Liver (tissue), 9 donors: ENCODE results near the gene PPP1R2. TPM values are rescaled to one million over a fixed set of nuclear protein-coding genes. Genes with fewer than 3 reads are reported as not detected.

Source experiments
- DNase-seq: peaks from one replicate; pipeline ENCODE4 v3.0.0-alpha.2; 2017; ENCODE audit warnings: low spot score
- H3K27ac ChIP-seq, 2 donors: one replicate each; pipeline ENCODE4 v1.7.0; 2013; ENCODE audit warnings: inconsistent platforms in 2 of 2, low read length in 2 of 2, control low read depth in 1 of 2, low read depth in 1 of 2, mild to moderate bottlenecking in 1 of 2
- H3K27me3 ChIP-seq, 4 donors: one replicate each; pipeline versions ENCODE4 v1.6.1 to v1.7.0; 2013; ENCODE audit warnings: low read length in 3 of 4, inconsistent platforms in 1 of 4, mild to moderate bottlenecking in 1 of 4, moderate library complexity in 1 of 4; ENCODE audit not compliant: control insufficient read depth in 4 of 4, insufficient read depth in 4 of 4
- H3K36me3 ChIP-seq, 4 donors: one replicate each; pipeline versions ENCODE4 v1.6.1 to v1.7.0; 2013; ENCODE audit warnings: low read length in 3 of 4, mild to moderate bottlenecking in 3 of 4, low read depth in 1 of 4, moderate library complexity in 1 of 4; ENCODE audit not compliant: control insufficient read depth in 4 of 4, insufficient read depth in 3 of 4
- H3K4me1 ChIP-seq, 4 donors: one replicate each; pipeline versions ENCODE4 v1.6.1 to v1.7.0; 2013; ENCODE audit warnings: low read length in 3 of 4, mild to moderate bottlenecking in 3 of 4, moderate library complexity in 1 of 4; ENCODE audit not compliant: control insufficient read depth in 4 of 4, insufficient read depth in 4 of 4
- H3K4me3 ChIP-seq, 3 donors: one replicate each; pipeline versions ENCODE4 v1.6.1 to v1.7.0; 2013; ENCODE audit warnings: low read length in 3 of 3, control low read depth in 1 of 3, low read depth in 1 of 3, mild to moderate bottlenecking in 1 of 3
- H3K9ac ChIP-seq, 2 donors: one replicate each; pipeline ENCODE4 v1.7.0; 2013; ENCODE audit warnings: low read length in 2 of 2, mild to moderate bottlenecking in 2 of 2, moderate library complexity in 2 of 2, control low read depth in 1 of 2, low read depth in 1 of 2
- H3K9me3 ChIP-seq, 4 donors: one replicate each; pipeline versions ENCODE4 v1.6.1 to v1.7.0; 2013; ENCODE audit warnings: low read length in 3 of 4; ENCODE audit not compliant: control insufficient read depth in 4 of 4
- EGR1 ChIP-seq, 2 donors: IDR thresholded peaks; 2 replicates each; pipeline ENCODE4 v1.6.1; 2016 to 2018; ENCODE audit warnings: antibody characterized with exemption in 2 of 2, low read depth in 2 of 2
- FOXA1 ChIP-seq: IDR thresholded peaks from 2 replicates; pipeline ENCODE4 v1.6.1; 2016; ENCODE audit warnings: antibody characterized with exemption
- FOXA2 ChIP-seq: IDR thresholded peaks from 2 replicates; pipeline ENCODE4 v1.6.1; 2016; ENCODE audit warnings: antibody characterized with exemption
- GABPA ChIP-seq, 2 donors: IDR thresholded peaks in 1 of 2; conservative IDR thresholded peaks in 1 of 2; 2 replicates each; pipeline ENCODE4 v1.6.1; 2016; ENCODE audit warnings: antibody characterized with exemption in 2 of 2, mild to moderate bottlenecking in 1 of 2, moderate library complexity in 1 of 2
- HNF4A ChIP-seq, 2 donors: conservative IDR thresholded peaks; 2 replicates each; pipeline ENCODE4 v1.6.1; 2016; ENCODE audit warnings: antibody characterized with exemption in 2 of 2, mild to moderate bottlenecking in 2 of 2
- HNF4G ChIP-seq: IDR thresholded peaks from 2 replicates; pipeline ENCODE4 v1.6.1; 2016; ENCODE audit warnings: antibody characterized with exemption
- JUND ChIP-seq, 2 donors: IDR thresholded peaks; 2 replicates each; pipeline ENCODE4 v1.6.1; 2016; ENCODE audit warnings: antibody characterized with exemption in 2 of 2
- NR2F2 ChIP-seq: IDR thresholded peaks from 2 replicates; pipeline ENCODE4 v1.6.1; 2016; ENCODE audit warnings: antibody characterized with exemption
- RAD21 ChIP-seq, 2 donors: IDR thresholded peaks; 2 replicates each; pipeline ENCODE4 v1.6.1; 2016; ENCODE audit warnings: antibody characterized with exemption in 2 of 2, mild to moderate bottlenecking in 2 of 2
- REST ChIP-seq: IDR thresholded peaks from 2 replicates; pipeline ENCODE4 v1.6.1; 2016; ENCODE audit warnings: antibody characterized with exemption, mild to moderate bottlenecking
- RXRA ChIP-seq, 2 donors: IDR thresholded peaks; 2 replicates each; pipeline ENCODE4 v1.6.1; 2017 to 2018; ENCODE audit warnings: antibody characterized with exemption in 2 of 2, mild to moderate bottlenecking in 1 of 2
- SP1 ChIP-seq: IDR thresholded peaks from 2 replicates; pipeline ENCODE4 v1.6.1; 2018; ENCODE audit warnings: antibody characterized with exemption, mild to moderate bottlenecking
- TAF1 ChIP-seq: conservative IDR thresholded peaks from 2 replicates; pipeline ENCODE4 v1.6.1; 2016; ENCODE audit warnings: antibody characterized with exemption, mild to moderate bottlenecking
- YY1 ChIP-seq: IDR thresholded peaks from 2 replicates; pipeline ENCODE4 v1.6.1; 2016; ENCODE audit warnings: antibody characterized with exemption, mild to moderate bottlenecking
- ZBTB33 ChIP-seq: IDR thresholded peaks from 2 replicates; pipeline ENCODE4 v1.6.1; 2016; ENCODE audit warnings: antibody characterized with exemption
- WGBS: extraction: QIAGEN DNeasy Blood & Tissue Kit; methylation state at CpG from one replicate; pipeline ENCODE4 v1.1.7; 2013; 5-methylcytosine and 5-hydroxymethylcytosine counted together
- polyA plus RNA-seq, 2 donors: library from polyadenylated mRNA; stranded (reverse) in 1 of 2; unstranded in 1 of 2; fragments of 200-250 nt in 1 of 2; fragments of >200 nt in 1 of 2; fragmentation: Nextera tagmentation in 1 of 2; extraction: Ambion mirVana in 1 of 2; gene quantifications; one replicate each; pipeline versions ENCODE4 v1.2.1 to v1.2.3, GENCODE V29; 2013 to 2015
- total RNA-seq, 2 donors: library from RNA; depleted of rRNA; stranded (reverse); fragments of >200 nt; gene quantifications; one replicate each; pipeline ENCODE4 v1.2.3, GENCODE V29; 2014
- TF ChIP-seq, protein P1 (sequence below): IDR thresholded peaks from 2 replicates; pipeline ENCODE4 v1.6.1; 2016; ENCODE audit warnings: antibody characterized with exemption
- TF ChIP-seq, protein P2 (sequence below): fragments of 150-350 bp; IDR thresholded peaks from 2 replicates; pipeline ENCODE4 v1.5.1; 2017; ENCODE audit warnings: improper control_type of control experiment, low read depth, low read length; ENCODE audit not compliant: missing input control
- TF ChIP-seq, protein P3 (sequence below): IDR thresholded peaks from 2 replicates; pipeline ENCODE4 v1.6.1; 2016; ENCODE audit warnings: antibody characterized with exemption
- donor health status: healthy.
- donor health status: healthy.
- donor health status: healthy.
- donor health status: healthy.
- donor health status: healthy.

Gene PPP1R2
- total and polyA plus RNA-seq, 4 donors = 9.3 to 21.4 (median 16.0) TPM

DNA sequence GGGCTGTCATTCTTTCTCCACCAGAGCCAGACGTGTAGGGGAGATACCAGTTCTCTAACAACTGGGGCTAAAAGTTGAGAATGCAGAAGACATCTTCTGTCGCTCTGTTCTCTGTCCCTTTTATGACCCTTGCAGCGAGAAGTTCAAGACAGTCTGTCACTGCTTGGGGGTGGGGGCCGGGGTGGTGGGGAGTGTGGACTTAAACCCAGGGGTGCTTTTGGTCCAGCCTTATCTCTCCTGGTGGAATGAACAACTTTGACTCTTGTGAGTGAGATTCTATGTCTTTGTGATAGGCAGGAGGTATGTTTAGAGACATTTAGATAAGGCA lies 41.4 kb upstream of the PPP1R2 start:
- no peak for TF ChIP-seq REST
- TF ChIP-seq TAF1 = no peak
- TF ChIP-seq, protein P1, sequence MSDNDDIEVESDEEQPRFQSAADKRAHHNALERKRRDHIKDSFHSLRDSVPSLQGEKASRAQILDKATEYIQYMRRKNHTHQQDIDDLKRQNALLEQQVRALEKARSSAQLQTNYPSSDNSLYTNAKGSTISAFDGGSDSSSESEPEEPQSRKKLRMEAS = no peak
- no peak for TF ChIP-seq HNF4G
- TF ChIP-seq, protein P2, sequence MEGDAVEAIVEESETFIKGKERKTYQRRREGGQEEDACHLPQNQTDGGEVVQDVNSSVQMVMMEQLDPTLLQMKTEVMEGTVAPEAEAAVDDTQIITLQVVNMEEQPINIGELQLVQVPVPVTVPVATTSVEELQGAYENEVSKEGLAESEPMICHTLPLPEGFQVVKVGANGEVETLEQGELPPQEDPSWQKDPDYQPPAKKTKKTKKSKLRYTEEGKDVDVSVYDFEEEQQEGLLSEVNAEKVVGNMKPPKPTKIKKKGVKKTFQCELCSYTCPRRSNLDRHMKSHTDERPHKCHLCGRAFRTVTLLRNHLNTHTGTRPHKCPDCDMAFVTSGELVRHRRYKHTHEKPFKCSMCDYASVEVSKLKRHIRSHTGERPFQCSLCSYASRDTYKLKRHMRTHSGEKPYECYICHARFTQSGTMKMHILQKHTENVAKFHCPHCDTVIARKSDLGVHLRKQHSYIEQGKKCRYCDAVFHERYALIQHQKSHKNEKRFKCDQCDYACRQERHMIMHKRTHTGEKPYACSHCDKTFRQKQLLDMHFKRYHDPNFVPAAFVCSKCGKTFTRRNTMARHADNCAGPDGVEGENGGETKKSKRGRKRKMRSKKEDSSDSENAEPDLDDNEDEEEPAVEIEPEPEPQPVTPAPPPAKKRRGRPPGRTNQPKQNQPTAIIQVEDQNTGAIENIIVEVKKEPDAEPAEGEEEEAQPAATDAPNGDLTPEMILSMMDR = no peak
- TF ChIP-seq FOXA2 = no peak
- TF ChIP-seq RXRA (IDR thresholded peaks at IDR 0.05) = no peak
- TF ChIP-seq, protein P3, sequence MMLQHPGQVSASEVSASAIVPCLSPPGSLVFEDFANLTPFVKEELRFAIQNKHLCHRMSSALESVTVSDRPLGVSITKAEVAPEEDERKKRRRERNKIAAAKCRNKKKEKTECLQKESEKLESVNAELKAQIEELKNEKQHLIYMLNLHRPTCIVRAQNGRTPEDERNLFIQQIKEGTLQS = no peak
- no peak for TF ChIP-seq FOXA1
- no peak for TF ChIP-seq ZBTB33
- TF ChIP-seq JUND (IDR thresholded peaks at IDR 0.05) = no peak
- no peak for TF ChIP-seq GABPA (IDR thresholded peaks at IDR 0.05 in 1 of 2, conservative IDR thresholded peaks at IDR 0.05 in 1 of 2)
- TF ChIP-seq EGR1 (IDR thresholded peaks at IDR 0.05; ENCODE audit: low read depth in 2 of 2) = no peak
- TF ChIP-seq HNF4A (conservative IDR thresholded peaks at IDR 0.05) = no peak
- no peak for TF ChIP-seq SP1
- TF ChIP-seq NR2F2 = no peak
- no peak for TF ChIP-seq RAD21 (IDR thresholded peaks at IDR 0.05)
- TF ChIP-seq YY1 = no peak
- Histone ChIP-seq H3K9ac (no peak overlapping the region), H3K4me3 (no peak overlapping the region), H3K9me3 (no peaks in the 10 kb centered on the region), H3K27me3 (peaks cover 0 to 7% (median 0%) of the 10 kb centered on the region in 4 donors), H3K36me3 (no peaks in the 10 kb centered on the region), H3K27ac (no peak overlapping the region), H3K4me1 (no peaks in the 10 kb centered on the region)
- WGBS = 68% methylated on average over 4 of the region's 4 CpGs
- DNase-seq = no peak
